Measurements from ENCODE around the gene CREB3L2. TPM values are rescaled to one million over a fixed set of nuclear protein-coding genes. Genes with fewer than 3 reads are reported as not detected.

The CREB3L2 gene
- total and polyA plus RNA-seq, 2 of the 13 experiments (the other 11 are each of a cell fraction or from before 2014, with no cell fraction given), result 22.1 to 41.1 TPM

GRCh38 chr7:137986252-137987017 is 15.5 kb downstream of the CREB3L2 start (continued):
- TF ChIP-seq THAP9 (CRISPR knock-in tag; IDR thresholded peaks at IDR 0.05; ENCODE audit: borderline replicate concordance) (no peak), ZNF160 (CRISPR knock-in tag; IDR thresholded peaks at IDR 0.05) (no peak), ZMYM2 (CRISPR knock-in tag; IDR thresholded peaks at IDR 0.05) (0 out of 2 replicates have a peak, but pooled peaks have one; percentile 29), MIER3 (CRISPR knock-in tag; IDR thresholded peaks at IDR 0.05; ENCODE audit: borderline replicate concordance) (no peak), ELF4 (CRISPR knock-in tag; IDR thresholded peaks at IDR 0.05; ENCODE audit: borderline replicate concordance) (no peak), ZNF605 (CRISPR knock-in tag; IDR thresholded peaks at IDR 0.05) (peak; percentile 85), HCFC1 (IDR thresholded peaks at IDR 0.05; ENCODE audit: low read depth, low read length) (no peak), POLR2AphosphoS5 (IDR thresholded peaks at IDR 0.05; ENCODE audit: low read depth, low read length) (no peak; the same call in 1 of the 2 replicates), ETS1 (CRISPR knock-in tag; IDR thresholded peaks at IDR 0.05) (no peak), ZNF383 (CRISPR knock-in tag; IDR thresholded peaks at IDR 0.05; ENCODE audit: borderline replicate concordance) (no peak), HOXA5 (CRISPR knock-in tag; IDR thresholded peaks at IDR 0.05) (no peak), PAXIP1 (CRISPR knock-in tag; conservative IDR thresholded peaks at IDR 0.05) (no peak; the same call in 1 of the 2 replicates), HES4 (CRISPR knock-in tag; IDR thresholded peaks at IDR 0.05; ENCODE audit: borderline replicate concordance) (no peak), ZNF468 (CRISPR knock-in tag; IDR thresholded peaks at IDR 0.05) (no peak), ZNF33B (CRISPR knock-in tag; IDR thresholded peaks at IDR 0.05) (no peak), FLYWCH1 (CRISPR knock-in tag; IDR thresholded peaks at IDR 0.05) (no peak), SP5 (CRISPR knock-in tag; IDR thresholded peaks at IDR 0.05; ENCODE audit: borderline replicate concordance, low read depth) (peak; percentile 88; the same call in 1 of the 2 replicates), HOXA9 (CRISPR knock-in tag; IDR thresholded peaks at IDR 0.05; ENCODE audit: borderline replicate concordance) (no peak), NCOR1 (IDR thresholded peaks at IDR 0.05; ENCODE audit: borderline replicate concordance, low read length) (no peak), NBN (conservative IDR thresholded peaks at IDR 0.05) (no peak)
